Nephron (organoid): ENCODE data around the gene NAA16.
"Not testable (repeated sequence)": the region's sequence is repeated elsewhere in the genome, so short reads cannot be mapped to it uniquely, and the experiment has no call there.

Experiments
- H3K27ac Mint-ChIP-seq, 3 experiments: 2 replicates each; pipeline ENCODE4 v1.8.0; 2020; ENCODE audit warnings: mixed read lengths in 3 of 3, mild to moderate bottlenecking in 2 of 3, moderate library complexity in 1 of 3
- H3K27me3 Mint-ChIP-seq: 2 replicates; pipeline ENCODE4 v1.8.0; 2021; ENCODE audit warnings: low read depth, mild to moderate bottlenecking, moderate library complexity, mixed read lengths
- H3K36me3 Mint-ChIP-seq: 2 replicates; pipeline ENCODE4 v1.8.0; 2020; ENCODE audit warnings: low read depth, mixed read lengths
- H3K4me1 Mint-ChIP-seq: 2 replicates; pipeline ENCODE4 v1.8.0; 2020; ENCODE audit warnings: mixed read lengths
- H3K4me3 Mint-ChIP-seq, 3 experiments: 2 replicates each; pipeline ENCODE4 v1.8.0; 2020; ENCODE audit warnings: mild to moderate bottlenecking in 3 of 3, mixed read lengths in 3 of 3, moderate library complexity in 2 of 3
- H3K9me3 Mint-ChIP-seq: 2 replicates; pipeline ENCODE4 v1.8.0; 2020; ENCODE audit warnings: mixed read lengths
- CTCF ChIP-seq, 3 experiments: fragments of 200-600 bp; sonication (generic); IDR thresholded peaks; one replicate each; pipeline ENCODE4 v1.5.0; 2021; ENCODE audit warnings: antibody characterized with exemption in 3 of 3; ENCODE audit not compliant: unreplicated experiment in 3 of 3

Gene NAA16

GRCh38 chr13:41352935-41353840 is 42.1 kb downstream of the NAA16 start:
- peaks cover 5% of the 10 kb centered on the region for H3K4me1 Mint-ChIP-seq
- no peak overlapping the region for H3K4me3 Mint-ChIP-seq
- H3K36me3 Mint-ChIP-seq = peaks cover 49% of the 10 kb centered on the region
- H3K27ac Mint-ChIP-seq = peak overlapping the region in 1 of 3 experiments; percentile 20
- H3K27me3 Mint-ChIP-seq = no peaks in the 10 kb centered on the region
- no peaks in the 10 kb centered on the region for H3K9me3 Mint-ChIP-seq
- peak; percentile 76 to 83 (median 79) for TF ChIP-seq CTCF (IDR thresholded peaks at IDR 0.05; ENCODE audit: unreplicated experiment in 3 of 3)

DNA sequence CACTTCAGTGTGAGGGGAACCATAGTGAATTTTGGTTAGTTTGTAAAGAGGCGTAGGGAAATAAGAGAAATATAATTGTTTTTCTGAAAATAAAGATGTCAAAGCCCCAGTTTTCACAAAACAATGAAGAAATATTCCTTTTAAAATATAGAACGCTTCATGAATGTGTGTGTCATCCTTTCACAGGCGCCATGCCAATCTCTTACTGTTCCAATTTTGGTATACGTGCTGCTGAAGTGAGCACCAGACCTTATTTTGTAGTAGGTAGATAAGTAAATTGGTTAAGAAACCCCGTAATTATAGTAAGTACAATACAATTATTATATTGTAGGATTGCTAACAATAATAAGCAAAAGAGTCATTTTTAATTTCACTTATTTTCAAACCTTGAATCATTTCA is 43.3 kb downstream of the NAA16 start:
- peaks cover 46% of the 10 kb centered on the region for H3K36me3 Mint-ChIP-seq
- H3K4me3 Mint-ChIP-seq = no peak overlapping the region
- no peaks in the 10 kb centered on the region for H3K9me3 Mint-ChIP-seq
- no peaks in the 10 kb centered on the region for H3K27me3 Mint-ChIP-seq
- H3K27ac Mint-ChIP-seq = no peak overlapping the region
- peaks cover 5% of the 10 kb centered on the region for H3K4me1 Mint-ChIP-seq
- no peak for TF ChIP-seq CTCF (IDR thresholded peaks at IDR 0.05; ENCODE audit: unreplicated experiment in 3 of 3)

DNA sequence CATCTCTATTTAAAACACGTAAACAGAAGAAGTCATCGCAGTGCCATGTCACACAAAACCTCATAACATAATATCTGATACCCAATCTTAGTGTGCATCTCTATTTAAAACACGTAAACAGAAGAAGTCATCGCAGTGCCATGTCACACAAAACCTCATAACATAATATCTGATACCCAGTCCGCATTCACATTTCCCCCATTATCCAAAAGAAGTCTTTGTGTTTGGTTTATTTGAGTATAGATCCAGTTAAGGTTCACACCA is 45.2 kb downstream of the NAA16 start:
- peaks cover 51% of the 10 kb centered on the region for H3K36me3 Mint-ChIP-seq
- H3K9me3 Mint-ChIP-seq, H3K4me1 Mint-ChIP-seq, H3K27ac Mint-ChIP-seq, H3K27me3 Mint-ChIP-seq, H3K4me3 Mint-ChIP-seq: not testable (repeated sequence)

DNA sequence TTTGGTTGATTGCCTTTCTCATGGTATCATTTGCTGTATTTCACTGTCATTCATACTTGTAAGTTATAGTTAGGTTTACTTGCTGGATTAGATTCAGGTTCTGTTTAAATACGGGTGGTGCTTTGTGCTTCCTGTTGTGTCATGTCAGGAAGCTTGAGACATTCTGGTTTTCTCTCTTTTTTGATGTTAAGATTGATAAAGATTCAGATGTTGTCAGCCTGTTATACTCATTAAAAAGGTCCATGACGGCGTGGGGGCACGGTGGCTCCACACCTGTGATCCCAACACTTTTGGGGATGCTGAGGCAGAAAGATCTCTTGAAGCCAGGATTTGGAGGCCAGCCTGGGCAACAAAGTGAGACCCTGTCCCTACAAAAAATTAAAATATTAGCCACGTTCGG is 45.7 kb downstream of the NAA16 start:
- Mint-ChIP-seq H3K36me3 (peaks cover 55% of the 10 kb centered on the region), H3K4me3 (no peak overlapping the region), H3K9me3 (no peaks in the 10 kb centered on the region), H3K27me3 (no peaks in the 10 kb centered on the region), H3K27ac (no peak overlapping the region), H3K4me1 (peaks cover 5% of the 10 kb centered on the region)
- TF ChIP-seq CTCF (IDR thresholded peaks at IDR 0.05; ENCODE audit: unreplicated experiment in 3 of 3) = no peak

- no peaks in the 10 kb centered on the region for H3K27me3 Mint-ChIP-seq
- no peak overlapping the region for H3K4me3 Mint-ChIP-seq
- H3K36me3 Mint-ChIP-seq = peaks cover 77% of the 10 kb centered on the region
- H3K27ac Mint-ChIP-seq = peak overlapping the region in 1 of 3 experiments; percentile 2
- no peaks in the 10 kb centered on the region for H3K4me1 Mint-ChIP-seq
- H3K9me3 Mint-ChIP-seq = no peaks in the 10 kb centered on the region
- no peak for TF ChIP-seq CTCF (IDR thresholded peaks at IDR 0.05; ENCODE audit: unreplicated experiment in 3 of 3)
These were observed 50.4 kb downstream of the NAA16 start for GRCh38 chr13:41361491-41361890.

DNA sequence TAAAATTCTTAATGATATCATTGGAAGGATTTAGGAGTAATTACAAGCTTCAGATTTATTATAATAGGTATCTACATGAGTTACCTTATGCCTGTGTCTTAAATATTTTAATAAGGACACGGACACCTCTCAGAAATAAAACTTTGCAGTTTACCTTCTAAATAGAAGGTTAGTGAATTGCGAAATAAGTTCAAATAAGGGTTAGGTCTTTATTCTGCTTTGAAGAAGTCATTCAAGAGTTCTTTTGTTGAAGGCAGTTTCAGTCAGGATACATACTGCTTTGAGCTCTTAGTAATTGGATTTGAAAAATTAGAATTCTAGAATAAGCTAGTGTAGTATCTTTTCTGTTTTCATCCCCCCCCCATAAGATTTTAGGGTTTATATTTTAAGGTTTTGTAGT is 53.0 kb downstream of the NAA16 start:
- Mint-ChIP-seq H3K27me3 (no peaks in the 10 kb centered on the region), H3K4me3 (no peak overlapping the region), H3K36me3 (peaks cover 80% of the 10 kb centered on the region), H3K9me3 (peaks cover 2% of the 10 kb centered on the region), H3K27ac (no peak overlapping the region), H3K4me1 (no peaks in the 10 kb centered on the region)
- TF ChIP-seq CTCF (IDR thresholded peaks at IDR 0.05; ENCODE audit: unreplicated experiment in 3 of 3) = no peak
